ENCODE measurements around the gene TARS2.

TARS2 gene

GRCh38 chr1:150498342-150498741 is 11.1 kb downstream of the TARS2 start:
- Histone ChIP-seq H3K4me2 (ENCODE audit: low read depth, low read length, poor library complexity, severe bottlenecking) (no peak overlapping the region), H3K27ac (ENCODE audit: low read depth, low read length) (no peak overlapping the region), H3K27me3 (ENCODE audit: low read length) (no peaks in the 10 kb centered on the region), H3K4me3 (ENCODE audit: insufficient read depth, low read length, poor library complexity, severe bottlenecking) (no peak overlapping the region), H2AFZ (ENCODE audit: low read depth, low read length, severe bottlenecking) (no peak overlapping the region), H3K9me2 (replicated peaks; ENCODE audit: insufficient read depth, low read length) (no peaks in the 10 kb centered on the region), H3F3A (ENCODE audit: insufficient read depth) (no peaks in the 10 kb centered on the region), H3K36me3 (ENCODE audit: low read length) (no peaks in the 10 kb centered on the region), H3K9ac (ENCODE audit: low read length) (no peak overlapping the region), H3K79me2 (ENCODE audit: insufficient read depth, low read length) (no peaks in the 10 kb centered on the region), H4K20me1 (ENCODE audit: low read depth, low read length) (no peaks in the 10 kb centered on the region), H3K9me3 (ENCODE audit: insufficient read depth, low read length) (no peaks in the 10 kb centered on the region)
- TF ChIP-seq, protein P1, sequence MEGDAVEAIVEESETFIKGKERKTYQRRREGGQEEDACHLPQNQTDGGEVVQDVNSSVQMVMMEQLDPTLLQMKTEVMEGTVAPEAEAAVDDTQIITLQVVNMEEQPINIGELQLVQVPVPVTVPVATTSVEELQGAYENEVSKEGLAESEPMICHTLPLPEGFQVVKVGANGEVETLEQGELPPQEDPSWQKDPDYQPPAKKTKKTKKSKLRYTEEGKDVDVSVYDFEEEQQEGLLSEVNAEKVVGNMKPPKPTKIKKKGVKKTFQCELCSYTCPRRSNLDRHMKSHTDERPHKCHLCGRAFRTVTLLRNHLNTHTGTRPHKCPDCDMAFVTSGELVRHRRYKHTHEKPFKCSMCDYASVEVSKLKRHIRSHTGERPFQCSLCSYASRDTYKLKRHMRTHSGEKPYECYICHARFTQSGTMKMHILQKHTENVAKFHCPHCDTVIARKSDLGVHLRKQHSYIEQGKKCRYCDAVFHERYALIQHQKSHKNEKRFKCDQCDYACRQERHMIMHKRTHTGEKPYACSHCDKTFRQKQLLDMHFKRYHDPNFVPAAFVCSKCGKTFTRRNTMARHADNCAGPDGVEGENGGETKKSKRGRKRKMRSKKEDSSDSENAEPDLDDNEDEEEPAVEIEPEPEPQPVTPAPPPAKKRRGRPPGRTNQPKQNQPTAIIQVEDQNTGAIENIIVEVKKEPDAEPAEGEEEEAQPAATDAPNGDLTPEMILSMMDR (IDR thresholded peaks at IDR 0.05; ENCODE audit: insufficient read depth, low read length, poor library complexity, severe bottlenecking), result no peak
- TF ChIP-seq EZH2phosphoT487 (conservative IDR thresholded peaks at IDR 0.05; ENCODE audit: low read length), result no peak

GRCh38 chr1:150505431-150505830 is 18.2 kb downstream of the TARS2 start:
- Histone ChIP-seq H3K4me2 (ENCODE audit: low read depth, low read length, poor library complexity, severe bottlenecking) (no peak overlapping the region), H4K20me1 (ENCODE audit: low read depth, low read length) (no peaks in the 10 kb centered on the region), H3K4me3 (ENCODE audit: insufficient read depth, low read length, poor library complexity, severe bottlenecking) (no peak overlapping the region), H3K9me2 (replicated peaks; ENCODE audit: insufficient read depth, low read length) (no peaks in the 10 kb centered on the region), H2AFZ (ENCODE audit: low read depth, low read length, severe bottlenecking) (no peak overlapping the region), H3K9me3 (ENCODE audit: insufficient read depth, low read length) (no peaks in the 10 kb centered on the region), H3K36me3 (ENCODE audit: low read length) (no peaks in the 10 kb centered on the region), H3F3A (ENCODE audit: insufficient read depth) (no peaks in the 10 kb centered on the region), H3K79me2 (ENCODE audit: insufficient read depth, low read length) (no peaks in the 10 kb centered on the region), H3K27ac (ENCODE audit: low read depth, low read length) (no peak overlapping the region), H3K27me3 (ENCODE audit: low read length) (no peaks in the 10 kb centered on the region), H3K9ac (ENCODE audit: low read length) (no peak overlapping the region)
- TF ChIP-seq, protein P1 (IDR thresholded peaks at IDR 0.05; ENCODE audit: insufficient read depth, low read length, poor library complexity, severe bottlenecking), result no peak
- TF ChIP-seq EZH2phosphoT487 (conservative IDR thresholded peaks at IDR 0.05; ENCODE audit: low read length), result no peak

DNA sequence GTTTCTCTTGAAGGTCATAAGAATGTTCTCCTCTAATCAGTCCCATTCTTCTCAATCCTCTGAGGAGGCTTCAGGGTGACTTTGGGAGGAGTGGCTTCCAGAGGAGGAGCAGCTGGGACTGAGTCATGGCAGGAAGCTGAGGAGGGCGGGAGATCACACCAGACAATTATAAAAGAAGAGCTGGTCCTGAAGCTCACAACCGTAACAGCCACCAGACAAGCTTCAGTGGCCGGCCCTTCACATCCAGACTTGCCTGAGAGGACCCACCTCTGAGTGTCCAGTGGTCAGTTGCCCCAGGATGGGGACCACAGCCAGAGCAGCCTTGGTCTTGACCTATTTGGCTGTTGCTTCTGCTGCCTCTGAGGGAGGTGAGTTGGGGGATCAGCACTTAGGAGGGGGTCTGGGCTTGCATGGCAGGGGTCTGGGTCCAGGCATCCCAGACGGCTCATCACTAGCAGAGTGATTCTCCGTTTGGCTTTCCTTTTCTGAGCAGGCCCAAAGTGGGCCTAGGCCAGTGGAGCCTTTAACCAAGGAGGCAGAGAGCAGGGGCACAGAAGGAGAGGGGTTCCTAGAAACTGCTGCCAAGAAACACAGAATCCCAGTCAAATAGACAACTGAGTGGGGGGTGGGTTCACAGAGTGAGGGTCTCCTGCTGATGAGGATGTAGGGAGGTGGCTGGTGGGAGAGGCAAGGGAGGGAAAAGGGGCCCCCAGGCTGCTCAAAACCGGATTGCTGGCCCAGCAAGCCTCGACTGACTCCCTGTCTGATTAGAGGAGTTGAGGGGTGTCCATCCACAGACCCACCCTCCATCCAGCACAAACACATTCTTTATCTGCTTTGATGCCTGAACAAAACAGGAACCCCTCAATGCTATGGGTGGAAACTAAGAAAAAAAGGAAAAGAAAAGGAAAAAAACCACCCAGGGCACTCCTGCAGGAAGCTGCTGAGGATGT is 21.0 kb downstream of the TARS2 start, which contains the start of gene ECM1:
TSS of gene ECM1 (plus strand) at position 198 of the 953 bp plus-strand sequence. CDS start at position 299, 101 bp downstream.
- Histone ChIP-seq H3K4me3 (ENCODE audit: insufficient read depth, low read length, poor library complexity, severe bottlenecking) (no peak within 1 kb of the TSS), H3K79me2 (ENCODE audit: insufficient read depth, low read length) (no peaks in the 10 kb centered on the region), H3K27ac (ENCODE audit: low read depth, low read length) (no peak within 1 kb of the TSS), H3K36me3 (ENCODE audit: low read length) (no peaks in the 10 kb centered on the region), H3K9ac (ENCODE audit: low read length) (no peak within 1 kb of the TSS), H2AFZ (ENCODE audit: low read depth, low read length, severe bottlenecking) (no peak within 1 kb of the TSS), H3K9me2 (replicated peaks; ENCODE audit: insufficient read depth, low read length) (no peaks in the 10 kb centered on the region), H3K9me3 (ENCODE audit: insufficient read depth, low read length) (no peaks in the 10 kb centered on the region), H3K4me2 (ENCODE audit: low read depth, low read length, poor library complexity, severe bottlenecking) (no peak within 1 kb of the TSS), H4K20me1 (ENCODE audit: low read depth, low read length) (no peaks in the 10 kb centered on the region), H3F3A (ENCODE audit: insufficient read depth) (no peaks in the 10 kb centered on the region), H3K27me3 (ENCODE audit: low read length) (no peaks in the 10 kb centered on the region)
- TF ChIP-seq, protein P1 (IDR thresholded peaks at IDR 0.05; ENCODE audit: insufficient read depth, low read length, poor library complexity, severe bottlenecking), result no peak
- TF ChIP-seq EZH2phosphoT487 (conservative IDR thresholded peaks at IDR 0.05; ENCODE audit: low read length), result no peak

Data from SU-DHL-6 (cell line).